IPS-18a (cell line): ENCODE results near the gene SIX2.

ENCODE experiments used
- H3K27ac ChIP-seq: one replicate; pipeline ENCODE4 v1.5.1; 2013; ENCODE audit warnings: low read length
- H3K27me3 ChIP-seq: one replicate; pipeline ENCODE4 v1.6.1; 2013; ENCODE audit warnings: mild to moderate bottlenecking, low read length; ENCODE audit not compliant: control insufficient read depth, insufficient read depth
- H3K36me3 ChIP-seq: one replicate; pipeline ENCODE4 v1.6.1; 2013; ENCODE audit warnings: low read depth, low read length; ENCODE audit not compliant: control insufficient read depth
- H3K4me1 ChIP-seq: one replicate; pipeline ENCODE4 v1.6.1; 2013; ENCODE audit warnings: low read depth, low read length; ENCODE audit not compliant: control insufficient read depth
- H3K4me3 ChIP-seq: one replicate; pipeline ENCODE4 v1.5.1; 2013; ENCODE audit warnings: low read length
- H3K9ac ChIP-seq: one replicate; pipeline ENCODE4 v1.6.1; 2013; ENCODE audit warnings: mild to moderate bottlenecking, low read length, moderate library complexity
- H3K9me3 ChIP-seq: one replicate; pipeline ENCODE4 v1.6.1; 2013; ENCODE audit warnings: low read depth, low read length; ENCODE audit not compliant: control insufficient read depth

SIX2 gene

GRCh38 chr2:44956843-44957242 is 52.4 kb downstream of the SIX2 start:
- Histone ChIP-seq H3K36me3 (no peaks in the 10 kb centered on the region), H3K4me3 (no peak overlapping the region), H3K9me3 (peaks cover 3% of the 10 kb centered on the region), H3K4me1 (peaks cover 19% of the 10 kb centered on the region), H3K27ac (no peak overlapping the region), H3K9ac (no peak overlapping the region), H3K27me3 (peaks cover 66% of the 10 kb centered on the region)

- peaks cover 3% of the 10 kb centered on the region for H3K9me3 ChIP-seq
- H3K4me1 ChIP-seq: peaks cover 19% of the 10 kb centered on the region
- H3K27ac ChIP-seq: no peak overlapping the region
- H3K27me3 ChIP-seq: peaks cover 76% of the 10 kb centered on the region
- peak overlapping the region; percentile 16 for H3K4me3 ChIP-seq
- H3K36me3 ChIP-seq: no peaks in the 10 kb centered on the region
- no peak overlapping the region for H3K9ac ChIP-seq
Observed at GRCh38 chr2:44955593-44956392, 53.5 kb downstream of the SIX2 start.
